GM12878 (cell line): ENCODE measurements around the gene HINFP. TPM values are rescaled to one million over a fixed set of nuclear protein-coding genes. Genes with fewer than 3 reads are reported as not detected.
A peak's percentile ranks its signal among the peaks of the same experiment; 100 is the strongest.

Experiments used
- ATF2 ChIP-seq: IDR thresholded peaks from 2 replicates; pipeline ENCODE4 v1.6.1; 2012; ENCODE audit warnings: low read length, inconsistent platforms
- BACH1 ChIP-seq: fragments of 450-650 bp; IDR thresholded peaks from 2 replicates; pipeline ENCODE4 v1.6.1; 2017; ENCODE audit warnings: mild to moderate bottlenecking, borderline replicate concordance
- CUX1 ChIP-seq: IDR thresholded peaks from 2 replicates; pipeline ENCODE4 v1.6.1; 2012; ENCODE audit warnings: improper control_type of control experiment, low read depth, low read length; ENCODE audit not compliant: insufficient replicate concordance
- EGR1 ChIP-seq, 2 experiments: IDR thresholded peaks; 1 replicate in 1 of 2; 2 replicates in 1 of 2; pipeline ENCODE4 v1.6.1; 2011 to 2012; ENCODE audit warnings: low read depth in 2 of 2, low read length in 2 of 2, borderline replicate concordance in 1 of 2, mild to moderate bottlenecking in 1 of 2, moderate library complexity in 1 of 2
- EP300 ChIP-seq, 2 experiments: fragments of 150-350 bp in 1 of 2; IDR thresholded peaks; 2 replicates each; pipeline ENCODE4 v1.6.1; 2011 to 2012; ENCODE audit warnings: low read depth in 2 of 2, low read length in 2 of 2, borderline replicate concordance in 1 of 2, improper control_type of control experiment in 1 of 2, inconsistent platforms in 1 of 2; ENCODE audit not compliant: control insufficient read depth in 1 of 2
- JUNB ChIP-seq: IDR thresholded peaks from 2 replicates; pipeline ENCODE4 v1.6.1; 2016; ENCODE audit warnings: antibody characterized with exemption, mild to moderate bottlenecking
- NBN ChIP-seq: fragments of 450-650 bp; IDR thresholded peaks from 2 replicates; pipeline ENCODE4 v1.6.1; 2016
- NKRF ChIP-seq: fragments of 450-650 bp; conservative IDR thresholded peaks from 2 replicates; pipeline ENCODE4 v1.6.1; 2017; ENCODE audit warnings: mild to moderate bottlenecking, moderate library complexity
- PAX5 ChIP-seq: IDR thresholded peaks from 2 replicates; pipeline ENCODE4 v1.6.1; 2011; ENCODE audit warnings: low read depth, low read length, borderline replicate concordance
- POLR2AphosphoS5 ChIP-seq: IDR thresholded peaks from 2 replicates; pipeline ENCODE4 v1.6.1; 2011; ENCODE audit warnings: mild to moderate bottlenecking, low read length, inconsistent platforms
- PRDM15 ChIP-seq: fragments of 450-650 bp; formaldehyde crosslinking; IDR thresholded peaks from 2 replicates; pipeline ENCODE4 v1.4.0; 2020; ENCODE audit warnings: mild to moderate bottlenecking, moderate library complexity
- SMAD1 ChIP-seq: fragments of 450-650 bp; IDR thresholded peaks from 2 replicates; pipeline ENCODE4 v1.6.1; 2018; ENCODE audit warnings: mild to moderate bottlenecking, low read depth; ENCODE audit not compliant: partially characterized antibody
- STAT1 ChIP-seq: fragments of 450-650 bp; conservative IDR thresholded peaks from 2 replicates; pipeline ENCODE4 v1.6.1; 2014; ENCODE audit warnings: antibody characterized with exemption, mild to moderate bottlenecking
- SUPT20H ChIP-seq: IDR thresholded peaks from 2 replicates; pipeline ENCODE4 v1.6.1; 2011; ENCODE audit warnings: low read depth, mild to moderate bottlenecking, low read length, moderate library complexity, borderline replicate concordance; ENCODE audit not compliant: control insufficient read depth
- TAF1 ChIP-seq: IDR thresholded peaks from 2 replicates; pipeline ENCODE4 v1.6.1; 2011; ENCODE audit warnings: mild to moderate bottlenecking, low read depth, low read length, borderline replicate concordance
- WRNIP1 ChIP-seq: IDR thresholded peaks from 2 replicates; pipeline ENCODE4 v1.6.1; 2011; ENCODE audit warnings: low read depth, low read length, improper control_type of control experiment, borderline replicate concordance
- polyA plus RNA-seq, 11 experiments: library from polyadenylated mRNA; depleted of rRNA in 4 of 11; unstranded in 6 of 11; stranded (reverse) in 5 of 11; fragments of >200 nt; fragmentation: Nextera tagmentation in 4 of 11; fragmentation: Illumina TruSeq in 1 of 11; extraction: Ambion mirVana in 4 of 11; extraction: Trizol in 1 of 11; gene quantifications; 1 replicate in 1 of 11; 2 replicates in 10 of 11; pipeline versions ENCODE4 v1.2.1 to v1.2.3, GENCODE V29; 2011 to 2016; ENCODE audit warnings: inconsistent platforms in 2 of 11, missing spikeins in 2 of 11, low read depth in 1 of 11
- total RNA-seq, 4 experiments: library from RNA; depleted of rRNA in 3 of 4; stranded (reverse); fragments of >200 nt in 3 of 4; fragmentation: Illumina TruSeq in 1 of 4; extraction: Trizol in 1 of 4; gene quantifications; 2 replicates each; pipeline versions ENCODE4 v1.2.1 to v1.2.3, GENCODE V29; 2013 to 2021

Gene HINFP
- total and polyA plus RNA-seq, 10 of the 15 experiments (the other 5 are each of a cell fraction or from before 2014, with no cell fraction given): 13.1 to 26.3 (median 18.6) TPM

GRCh38 chr11:119121008-119121810, at the start of gene HINFP (continued):
- TF ChIP-seq POLR2AphosphoS5: peak; percentile 87
- peak; percentile 80 for TF ChIP-seq PAX5
- no peak for TF ChIP-seq SMAD1
- TF ChIP-seq WRNIP1: no peak
- 0 out of 2 replicates have a peak, but pooled peaks have one; percentile 15 for TF ChIP-seq TAF1
- no peak for TF ChIP-seq JUNB
- TF ChIP-seq SUPT20H: no peak
- TF ChIP-seq STAT1: no peak
- TF ChIP-seq PRDM15 (CRISPR knock-in tag): no peak
- TF ChIP-seq NBN: peak; percentile 22
- peak; percentile 85; the same call in 1 of the 2 replicates for TF ChIP-seq NKRF
- TF ChIP-seq EGR1 (IDR thresholded peaks at IDR 0.05; ENCODE audit: borderline replicate concordance in 1 of 2, low read depth in 2 of 2, low read length in 2 of 2): peak in 1 of 2 experiments; percentile 91; a peak in 2 of 3 replicates
- TF ChIP-seq EP300 (IDR thresholded peaks at IDR 0.05; ENCODE audit: borderline replicate concordance in 1 of 2, control insufficient read depth in 1 of 2, low read depth in 2 of 2, low read length in 2 of 2): no peak
- TF ChIP-seq ATF2: no peak
- TF ChIP-seq BACH1: peak; percentile 8; the same call in 1 of the 2 replicates
- TF ChIP-seq CUX1: no peak
